HG02798 (cell line): ENCODE measurements around the gene MICAL1.

Experiments used
- ATAC-seq: cut with Tn5 transposase; IDR thresholded peaks from one replicate; pipeline ENCODE4 v1.9.1; 2021; ENCODE audit warnings: mild to moderate bottlenecking; ENCODE audit not compliant: unreplicated experiment, poor library complexity

The MICAL1 gene

GRCh38 chr6:109455437-109456110, at the start of gene MICAL1:
Gene MICAL1 (minus strand): TSS chr6:109455772. CDS start chr6:109454196, 1,576 bp downstream.
- ATAC-seq, result peak; percentile 76

GRCh38 chr6:109503327-109504224, 48.0 kb upstream of the MICAL1 start:
- ATAC-seq, result no peak

GRCh38 chr6:109498936-109499335, 43.4 kb upstream of the MICAL1 start:
- no peak for ATAC-seq

- ATAC-seq, result no peak
These were observed 42.5 kb upstream of the MICAL1 start for GRCh38 chr6:109498052-109498451.

GRCh38 chr6:109496036-109496772, 40.6 kb upstream of the MICAL1 start:
- no peak for ATAC-seq

- no peak for ATAC-seq
These were observed 38.3 kb upstream of the MICAL1 start for GRCh38 chr6:109493865-109494264.

- no peak for ATAC-seq
These were observed 35.8 kb upstream of the MICAL1 start for GRCh38 chr6:109491207-109491938.

- no peak for ATAC-seq
These were observed 35.1 kb upstream of the MICAL1 start for GRCh38 chr6:109490713-109491112.

GRCh38 chr6:109488001-109488400, 32.4 kb upstream of the MICAL1 start:
- no peak for ATAC-seq

- ATAC-seq, result no peak
These were observed 30.5 kb upstream of the MICAL1 start for GRCh38 chr6:109486068-109486467.

- ATAC-seq, result no peak
These were observed 29.8 kb upstream of the MICAL1 start for GRCh38 chr6:109485266-109485935.

- no peak for ATAC-seq
These were observed 28.6 kb upstream of the MICAL1 start for GRCh38 chr6:109484122-109484521.

- no peak for ATAC-seq
These were observed 28.1 kb upstream of the MICAL1 start for GRCh38 chr6:109483735-109484057.

GRCh38 chr6:109482905-109483734, 27.5 kb upstream of the MICAL1 start, which contains the start of gene ZBTB24:
Gene ZBTB24 (minus strand): TSS chr6:109483219. CDS start chr6:109482026, 1,193 bp downstream.
- peak; percentile 92 for ATAC-seq

GRCh38 chr6:109480993-109481480, 25.5 kb upstream of the MICAL1 start:
- no peak for ATAC-seq

GRCh38 chr6:109478841-109479624, 23.5 kb upstream of the MICAL1 start:
- ATAC-seq, result no peak

- no peak for ATAC-seq
These were observed 22.7 kb upstream of the MICAL1 start for GRCh38 chr6:109478222-109478805.
